RWPE1 (cell line): Measurements from ENCODE around the gene NHEJ1.

Experiments used
- CTCF ChIA-PET: fragments of 350-600 bp; sonication (Branson Sonifier 250); formaldehyde crosslinking; extraction: SDS; loops from one replicate; lab custom pipeline; 2021; lab: Yijun Ruan, JAX
- POLR2A ChIA-PET: fragments of 400-600 bp; formaldehyde crosslinking; extraction: SDS; loops from one replicate; lab custom pipeline; 2020; ENCODE audit warnings: antibody characterized with exemption; ENCODE audit not compliant: low non-redundant PET; lab: Yijun Ruan, JAX
- DNase-seq: peaks from one replicate; pipeline ENCODE4 v3.0.0; 2012; ENCODE audit warnings: low spot score
- H3K27ac ChIP-seq: fragments of 450-650 bp; 2 replicates; pipeline ENCODE4 v1.5.1; 2017
- TF ChIP-seq, protein P1 (sequence below): fragments of 450-650 bp; conservative IDR thresholded peaks from 2 replicates; pipeline ENCODE4 v1.5.1; 2017; ENCODE audit warnings: low read depth, mild to moderate bottlenecking

NHEJ1 gene

GRCh38 chr2:219099329-219099728 lies 61.3 kb downstream of the NHEJ1 start:
- ChIA-PET POLR2A (no interaction called here), CTCF (interaction anchor here (0.7 to 1.5 kb wide), 2 partner anchors 69 to 249 kb away, joined by 3 to 4 read pairs; no protein-coding TSS in a partner anchor)
- TF ChIP-seq, protein P1, sequence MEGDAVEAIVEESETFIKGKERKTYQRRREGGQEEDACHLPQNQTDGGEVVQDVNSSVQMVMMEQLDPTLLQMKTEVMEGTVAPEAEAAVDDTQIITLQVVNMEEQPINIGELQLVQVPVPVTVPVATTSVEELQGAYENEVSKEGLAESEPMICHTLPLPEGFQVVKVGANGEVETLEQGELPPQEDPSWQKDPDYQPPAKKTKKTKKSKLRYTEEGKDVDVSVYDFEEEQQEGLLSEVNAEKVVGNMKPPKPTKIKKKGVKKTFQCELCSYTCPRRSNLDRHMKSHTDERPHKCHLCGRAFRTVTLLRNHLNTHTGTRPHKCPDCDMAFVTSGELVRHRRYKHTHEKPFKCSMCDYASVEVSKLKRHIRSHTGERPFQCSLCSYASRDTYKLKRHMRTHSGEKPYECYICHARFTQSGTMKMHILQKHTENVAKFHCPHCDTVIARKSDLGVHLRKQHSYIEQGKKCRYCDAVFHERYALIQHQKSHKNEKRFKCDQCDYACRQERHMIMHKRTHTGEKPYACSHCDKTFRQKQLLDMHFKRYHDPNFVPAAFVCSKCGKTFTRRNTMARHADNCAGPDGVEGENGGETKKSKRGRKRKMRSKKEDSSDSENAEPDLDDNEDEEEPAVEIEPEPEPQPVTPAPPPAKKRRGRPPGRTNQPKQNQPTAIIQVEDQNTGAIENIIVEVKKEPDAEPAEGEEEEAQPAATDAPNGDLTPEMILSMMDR, result no peak
- H3K27ac ChIP-seq, result no peak overlapping the region
- no peak for DNase-seq

DNA sequence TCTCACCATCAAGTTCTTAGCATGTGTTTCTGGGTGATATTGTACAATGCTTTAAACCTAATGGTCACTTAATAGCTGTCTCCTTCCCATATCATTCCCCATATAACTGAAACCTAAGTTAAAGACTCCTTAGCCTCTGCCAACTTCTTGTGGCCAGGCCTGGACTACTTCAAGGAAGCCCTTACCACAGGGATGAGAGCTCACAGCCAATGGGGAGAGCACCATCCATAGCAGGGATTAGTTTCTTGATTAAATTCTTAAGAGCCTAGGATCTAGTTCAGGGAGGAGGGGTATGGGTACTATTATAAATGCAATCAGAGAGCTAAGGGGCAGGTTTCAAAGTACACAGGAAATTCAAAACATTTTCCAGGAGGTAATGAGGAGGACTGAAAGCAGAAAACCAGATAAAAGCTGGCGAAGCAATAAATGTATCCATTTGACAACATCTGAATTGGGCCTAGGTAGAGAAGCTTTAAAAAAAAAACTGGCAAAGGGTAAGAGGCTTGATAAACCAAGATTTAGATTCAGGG lies 65.1 kb downstream of the NHEJ1 start:
- POLR2A ChIA-PET, result no interaction called here
- H3K27ac ChIP-seq, result no peak overlapping the region
- CTCF ChIA-PET, result interaction anchor here (1.2 to 1.3 kb wide), 3 partner anchors 8 to 446 kb away, joined by 3 to 7 read pairs (median 5); no protein-coding TSS in a partner anchor

GRCh38 chr2:219094171-219094570 lies 66.4 kb downstream of the NHEJ1 start:
- H3K27ac ChIP-seq, result no peak overlapping the region

More for the DNA sequence above, 65.1 kb downstream of the NHEJ1 start:
- DNase-seq, result no peak
- TF ChIP-seq, protein P1, result no peak

GRCh38 chr2:219090436-219091299 lies 69.9 kb downstream of the NHEJ1 start:
- H3K27ac ChIP-seq, result no peak overlapping the region
- TF ChIP-seq, protein P1, result no peak
- CTCF ChIA-PET, result interaction anchor here (0.6 kb wide), 1 partner anchor 32 kb away, joined by 3 read pairs; no protein-coding TSS in a partner anchor
- no peak for DNase-seq
- POLR2A ChIA-PET, result no interaction called here

More at GRCh38 chr2:219094171-219094570, 66.4 kb downstream of the NHEJ1 start:
- DNase-seq, result no peak
- TF ChIP-seq, protein P1, result no peak
- ChIA-PET CTCF (interaction anchor here (1.3 kb wide), 1 partner anchor 10 kb away, joined by 7 read pairs; no protein-coding TSS in a partner anchor), POLR2A (no interaction called here)

DNA sequence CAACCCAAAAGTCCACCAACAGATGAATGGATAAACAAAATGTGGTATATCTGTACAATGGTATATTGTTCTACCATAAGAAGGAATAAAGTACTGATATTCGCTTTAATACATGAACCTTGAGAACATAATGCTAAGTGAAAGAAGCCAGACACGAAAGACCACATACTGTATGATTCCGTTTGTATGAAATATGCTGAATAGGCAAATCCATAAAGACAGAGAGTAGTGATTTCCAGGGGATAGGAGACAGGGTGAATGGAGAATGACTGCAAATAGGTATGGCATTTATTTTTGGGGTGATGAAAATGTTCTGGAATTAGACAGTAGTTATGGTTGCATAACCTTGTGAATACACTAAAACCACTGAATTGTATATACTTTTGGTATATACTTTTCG lies 71.3 kb downstream of the NHEJ1 start:
- TF ChIP-seq, protein P1, result no peak
- no peak overlapping the region for H3K27ac ChIP-seq
- CTCF ChIA-PET, result interaction anchor here (0.7 kb wide), 1 partner anchor 10 kb away, joined by 3 read pairs; no protein-coding TSS in a partner anchor
- POLR2A ChIA-PET, result no interaction called here
- DNase-seq, result no peak

DNA sequence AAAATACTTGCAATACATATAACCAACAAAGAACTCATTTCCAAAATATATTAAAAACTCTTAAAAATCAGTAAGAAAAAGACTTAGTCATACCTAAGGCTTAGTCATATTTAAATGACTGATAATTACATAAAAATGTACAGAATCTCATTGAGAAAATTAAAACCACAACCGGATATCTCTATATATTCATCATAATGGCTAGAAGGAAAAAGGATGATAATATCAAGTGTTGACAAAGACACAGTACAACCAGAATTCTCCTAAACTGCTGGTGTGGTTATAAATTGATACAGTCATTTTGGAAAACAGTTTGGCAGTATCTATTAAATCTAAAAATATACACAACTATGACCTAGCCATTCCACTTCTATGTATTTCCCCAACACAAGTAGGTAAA lies 72.8 kb downstream of the NHEJ1 start:
- H3K27ac ChIP-seq, result no peak overlapping the region
- TF ChIP-seq, protein P1, result no peak
- DNase-seq, result no peak
- ChIA-PET POLR2A (no interaction called here), CTCF (no interaction called here)
